Keratinocyte (primary cell): ENCODE data around the gene TBKBP1.

Experiments used
- CTCF ChIP-seq, 3 experiments: IDR thresholded peaks in 1 of 3; conservative IDR thresholded peaks in 1 of 3; optimal IDR thresholded peaks in 1 of 3; 2 replicates in 2 of 3; 3 replicates in 1 of 3; pipeline versions ENCODE3 to v1.5.1; 2011; ENCODE audit warnings: low read length in 3 of 3, mild to moderate bottlenecking in 3 of 3, moderate library complexity in 2 of 3, control low read depth in 1 of 3, inconsistent platforms in 1 of 3; ENCODE audit not compliant: insufficient read depth in 2 of 3; ENCODE audit errors: extremely low read depth in 1 of 3
- EZH2 ChIP-seq: IDR thresholded peaks from one replicate; pipeline ENCODE4 v1.6.1; 2012; ENCODE audit warnings: inconsistent platforms, mild to moderate bottlenecking, low read length, moderate library complexity

GRCh38 chr17:47687748-47688147 is 6.2 kb upstream of the TBKBP1 start:
- no peak for TF ChIP-seq CTCF (optimal IDR thresholded peaks at IDR 0.05 in 1 of 3, IDR thresholded peaks at IDR 0.05 in 1 of 3, conservative IDR thresholded peaks at IDR 0.05 in 1 of 3; ENCODE audit: extremely low read depth in 1 of 3, insufficient read depth in 2 of 3, low read length in 3 of 3)
- no peak for TF ChIP-seq EZH2
